ENCODE measurements around the gene FCHSD2.
"Not testable (repeated sequence)": the region's sequence is repeated elsewhere in the genome, so short reads cannot be mapped to it uniquely, and the experiment has no call there.

Gene FCHSD2

DNA sequence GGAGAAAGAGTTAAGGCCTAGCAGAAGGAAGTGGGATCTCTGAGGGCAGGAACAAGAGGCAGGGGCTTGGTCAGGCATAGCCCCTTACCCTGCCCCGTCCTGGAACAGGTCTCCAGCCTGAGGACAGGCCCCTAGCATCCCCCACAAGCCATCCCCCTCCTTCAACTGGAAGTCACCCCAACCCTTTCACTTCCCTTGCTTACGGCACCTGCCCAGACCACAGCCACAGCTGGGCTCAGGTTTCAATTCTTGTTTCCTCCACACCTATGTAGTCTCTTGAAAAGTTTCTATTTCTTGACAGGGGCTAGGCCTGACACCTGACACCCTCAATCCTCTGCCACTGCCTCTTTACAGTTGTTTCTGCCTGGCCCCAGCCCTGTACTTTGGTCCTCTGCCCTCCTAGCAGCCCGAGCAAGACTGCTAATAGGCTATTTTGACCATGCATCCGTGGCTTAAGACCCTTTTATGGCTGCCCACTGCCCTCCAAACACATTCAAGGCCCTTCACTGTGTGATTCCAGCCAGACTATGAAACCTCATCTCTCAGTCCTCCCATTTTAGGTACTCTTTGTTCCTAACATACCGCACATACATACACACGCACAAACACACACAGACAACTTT lies 10.9 kb upstream of the FCHSD2 start:
- DNase-seq (ENCODE audit: extremely low spot score, insufficient read length, low read depth) (no peak), FAIRE-seq (peak; percentile 96)

DNA sequence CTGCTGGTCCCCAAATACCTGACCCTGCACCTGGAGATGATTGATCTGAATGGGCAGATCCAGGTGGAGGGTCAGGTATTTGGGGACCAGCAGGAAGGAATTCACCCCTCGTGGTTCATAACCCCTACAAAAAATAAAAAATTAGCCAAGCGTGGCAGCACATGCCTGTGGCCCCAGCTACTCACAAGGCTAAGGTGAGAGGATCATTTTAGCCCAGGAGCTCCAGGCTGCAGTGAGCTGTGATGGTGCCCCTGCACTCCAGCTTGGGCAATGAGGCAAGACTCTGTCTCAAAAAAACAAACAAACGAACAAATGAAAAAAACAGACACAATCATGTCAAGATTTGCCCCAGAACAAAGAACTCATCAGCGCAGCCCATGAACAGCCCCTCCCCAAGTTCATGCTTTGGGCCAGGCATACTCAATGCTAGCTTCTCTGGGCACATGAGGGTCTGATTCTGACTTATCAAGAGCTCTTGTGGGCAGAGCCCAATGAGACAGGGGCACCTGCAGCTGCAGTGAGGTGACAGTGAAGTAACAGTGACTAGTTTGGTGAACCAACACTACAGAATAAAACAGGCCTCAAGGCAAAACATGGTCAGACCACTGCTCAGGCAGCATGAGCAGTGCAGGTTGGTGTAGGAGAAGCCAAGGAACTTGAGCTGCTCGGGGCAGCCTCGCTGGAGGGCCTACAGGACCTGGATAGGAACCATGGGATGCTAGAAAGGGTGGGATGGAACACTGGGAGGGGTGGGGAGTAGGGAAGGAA lies 10.2 kb upstream of the FCHSD2 start:
- no peak for DNase-seq (ENCODE audit: extremely low spot score, insufficient read length, low read depth)
- no peak for FAIRE-seq

DNA sequence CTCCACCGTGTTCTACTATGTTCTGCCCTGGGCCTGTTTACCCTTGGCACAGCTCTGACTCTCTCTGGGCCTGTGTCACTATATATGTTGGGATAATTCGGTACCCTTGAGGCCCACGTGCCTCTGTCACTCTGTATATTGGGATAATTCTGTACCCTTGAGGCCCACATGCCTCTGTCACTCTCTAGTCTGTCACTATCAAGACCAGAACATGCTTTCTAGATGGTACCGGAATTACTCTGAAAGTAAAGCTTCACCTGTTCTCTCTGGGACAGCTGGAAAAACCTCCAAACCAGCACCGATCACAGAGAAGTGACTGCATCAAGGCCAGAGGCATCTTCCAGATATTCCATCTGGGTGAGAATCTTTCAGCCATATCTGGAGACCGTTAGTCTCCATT lies 9.3 kb upstream of the FCHSD2 start:
- no peak for DNase-seq (ENCODE audit: extremely low spot score, insufficient read length, low read depth)
- no peak for FAIRE-seq

DNA sequence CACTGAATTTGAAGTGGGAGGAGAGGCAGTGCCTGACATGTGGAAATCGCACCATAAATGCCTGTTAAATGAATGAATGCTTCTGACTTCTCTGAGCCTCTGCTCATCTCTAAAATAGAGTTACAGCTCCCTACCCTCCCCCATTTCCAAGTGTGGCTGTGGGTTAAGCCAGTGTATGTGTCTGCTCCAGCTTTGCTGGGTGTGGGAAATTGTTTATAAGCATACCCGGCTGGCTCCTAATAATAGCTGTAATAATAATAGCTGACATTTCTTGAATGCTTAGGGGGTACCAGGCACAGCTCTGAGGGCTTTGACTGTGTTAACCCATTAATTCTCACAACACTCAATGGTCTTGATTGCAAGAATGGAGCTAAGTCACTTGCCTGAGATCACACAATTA lies 7.0 kb upstream of the FCHSD2 start:
- FAIRE-seq (no peak), DNase-seq (ENCODE audit: extremely low spot score, insufficient read length, low read depth) (no peak)

DNA sequence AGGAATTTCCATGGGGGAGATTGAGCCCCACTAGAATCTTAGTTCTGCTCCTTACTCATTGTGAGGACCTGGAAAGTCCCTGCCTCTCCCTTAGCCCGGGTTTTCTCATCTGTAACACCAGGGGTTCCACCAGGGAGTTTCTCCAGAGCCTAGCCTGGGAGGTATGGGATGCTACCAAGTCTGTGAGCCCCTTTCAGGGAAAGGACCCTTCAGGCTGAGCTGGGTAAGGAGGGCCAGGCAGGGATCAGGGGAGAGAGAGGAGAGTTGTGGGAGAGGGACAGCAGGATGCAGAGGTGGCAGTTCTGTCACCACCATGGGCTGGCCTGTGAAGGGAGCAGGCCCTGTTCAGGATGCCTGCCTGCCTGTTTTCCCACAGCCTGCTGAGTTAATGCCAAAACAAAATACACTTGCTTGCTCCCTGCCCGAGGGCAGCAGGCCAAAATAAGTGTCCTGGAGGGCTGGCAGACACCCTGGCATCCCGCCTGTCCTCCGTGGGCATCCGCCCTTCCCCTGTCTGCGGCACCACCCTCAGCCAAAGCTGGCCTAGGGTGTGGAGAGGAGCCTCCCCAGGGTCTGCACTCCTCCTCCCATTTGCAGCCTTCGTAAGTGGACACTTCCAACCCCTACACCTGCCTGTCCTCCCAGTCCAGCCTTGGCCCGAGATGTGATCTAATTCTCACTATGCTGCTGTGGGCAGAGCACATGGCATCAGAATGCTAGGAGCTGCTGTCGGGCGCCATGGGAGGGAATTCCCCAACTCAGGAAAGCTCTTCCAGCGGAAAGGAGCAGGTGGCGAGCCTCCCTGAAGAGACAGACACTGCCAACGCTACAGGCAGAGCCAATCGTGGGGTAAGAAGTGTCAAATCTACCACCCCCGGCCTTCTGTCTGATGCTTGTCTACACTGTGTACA lies 5.9 kb upstream of the FCHSD2 start:
- peak; percentile 60 for FAIRE-seq
- DNase-seq (ENCODE audit: extremely low spot score, insufficient read length, low read depth) = no peak

DNA sequence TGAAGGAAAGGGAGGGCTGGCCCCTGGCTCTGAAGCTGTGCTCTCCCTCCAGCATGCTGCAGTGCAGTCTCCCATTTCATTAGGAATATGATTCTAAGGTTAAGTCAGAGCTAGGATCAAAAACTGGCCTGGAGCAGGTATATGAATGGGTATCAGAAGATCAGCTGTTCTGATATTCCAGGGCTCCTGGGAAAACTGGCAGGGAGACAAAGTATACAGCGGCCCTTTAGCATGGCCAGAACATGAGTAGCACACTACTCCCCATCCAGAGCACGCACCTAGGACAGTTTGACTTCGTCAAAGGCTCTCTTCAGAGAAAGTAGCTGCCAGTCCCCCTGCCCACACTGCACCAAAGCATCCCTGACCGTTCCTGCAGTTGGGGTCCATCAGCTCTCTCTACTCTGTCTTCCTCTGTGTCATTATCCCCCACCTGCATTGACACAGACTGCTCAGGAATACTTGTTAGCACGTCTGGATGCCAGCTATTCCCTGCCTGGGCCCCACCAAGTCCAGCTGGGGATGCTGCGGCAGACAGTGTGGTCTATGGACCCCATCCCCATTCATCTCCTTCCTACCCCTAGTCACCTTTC lies 4.0 kb upstream of the FCHSD2 start:
- no peak for FAIRE-seq
- DNase-seq (ENCODE audit: extremely low spot score, insufficient read length, low read depth) = no peak

DNA sequence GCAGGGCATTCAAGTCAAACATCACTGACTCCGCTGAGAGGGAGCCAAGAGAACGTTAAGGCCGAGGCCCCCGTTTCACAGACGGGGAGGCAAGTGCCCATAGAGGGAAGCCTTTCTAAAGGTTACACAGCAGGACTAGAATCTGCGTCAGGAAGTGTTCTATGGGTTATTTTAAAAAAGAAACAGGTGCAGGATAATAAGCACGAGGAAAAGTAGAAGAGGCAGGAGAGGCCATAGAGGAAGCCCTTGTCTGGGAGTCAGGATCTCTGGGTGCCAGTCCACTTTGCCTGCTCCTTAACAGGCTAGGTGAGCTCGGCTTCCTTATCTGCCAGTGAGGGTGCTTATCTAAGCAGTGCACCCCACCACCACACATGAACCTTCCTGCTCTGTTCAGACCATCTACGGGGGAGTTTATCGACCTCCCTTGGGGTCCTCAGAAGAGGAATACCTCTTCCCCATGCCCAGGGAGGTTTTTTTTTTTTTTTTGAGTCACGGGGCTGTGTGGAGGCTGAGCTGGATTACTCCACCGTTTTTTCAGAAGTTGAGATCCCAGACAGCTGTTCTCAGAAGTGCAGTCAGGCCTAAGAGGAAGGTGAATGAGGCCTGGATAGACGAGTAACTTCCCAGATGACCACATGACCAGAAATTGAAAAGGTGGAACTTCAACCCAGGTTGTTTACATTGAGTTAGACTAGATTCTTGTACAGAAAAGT lies 1.2 kb upstream of the FCHSD2 start:
- DNase-seq (ENCODE audit: extremely low spot score, insufficient read length, low read depth) (no peak), FAIRE-seq (peak; percentile 24)

DNA sequence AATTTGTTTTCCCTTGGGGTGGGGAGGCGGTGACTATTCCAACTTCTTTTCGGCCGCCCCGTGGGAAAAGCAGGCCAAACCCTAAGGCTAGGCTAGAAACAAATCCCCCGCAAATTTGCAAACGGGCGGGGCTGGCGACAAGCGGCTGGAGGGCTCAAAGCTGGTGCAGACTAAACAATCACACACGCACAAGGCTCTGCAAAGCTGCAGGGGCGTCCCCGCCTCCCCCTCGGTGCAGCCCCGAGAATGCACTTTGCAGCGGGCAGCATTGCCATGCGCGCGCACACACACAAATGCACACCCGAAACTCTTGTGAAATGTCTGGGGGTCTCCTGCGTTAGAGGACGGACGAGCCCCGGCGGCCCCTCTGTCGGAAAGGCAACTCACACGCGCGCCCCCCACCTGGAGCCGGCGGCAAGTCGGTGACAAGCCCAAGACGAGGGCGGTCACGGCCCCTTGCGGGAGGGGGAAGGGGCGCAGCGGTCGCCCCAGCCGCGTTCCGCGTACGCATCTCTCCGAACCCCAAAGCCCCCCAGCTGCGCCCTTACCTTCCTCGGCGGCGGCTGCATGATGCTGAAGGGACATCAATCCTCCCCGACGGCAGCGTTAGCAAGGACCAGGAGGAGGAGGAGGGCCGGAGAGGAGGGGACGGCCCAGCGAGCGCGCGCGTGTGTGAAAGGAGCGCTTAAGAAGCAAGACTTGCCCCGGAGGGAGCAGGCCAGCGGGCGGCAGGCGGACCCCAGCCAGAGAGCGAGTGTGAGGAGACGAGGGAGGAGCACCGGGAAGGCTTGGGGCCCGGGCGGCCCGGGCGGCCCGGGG lies 600 bp downstream of the FCHSD2 start:
- DNase-seq (ENCODE audit: extremely low spot score, insufficient read length, low read depth) = no peak
- FAIRE-seq = no peak

DNA sequence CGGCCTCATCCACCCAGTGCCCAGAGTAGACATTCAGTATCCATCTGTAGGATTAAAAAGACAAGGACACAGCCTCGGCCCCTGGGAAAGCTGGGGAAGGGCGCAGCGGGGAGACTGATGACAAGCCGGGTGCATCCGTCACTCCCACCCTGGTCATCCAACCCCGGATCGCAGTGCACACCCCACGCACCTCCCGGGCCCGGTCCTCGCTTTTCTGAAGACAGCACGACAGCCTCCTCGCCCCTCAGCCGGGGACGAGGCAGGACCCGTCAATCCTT lies 1.1 kb downstream of the FCHSD2 start:
- FAIRE-seq = no peak
- DNase-seq (ENCODE audit: extremely low spot score, insufficient read length, low read depth) = no peak

DNA sequence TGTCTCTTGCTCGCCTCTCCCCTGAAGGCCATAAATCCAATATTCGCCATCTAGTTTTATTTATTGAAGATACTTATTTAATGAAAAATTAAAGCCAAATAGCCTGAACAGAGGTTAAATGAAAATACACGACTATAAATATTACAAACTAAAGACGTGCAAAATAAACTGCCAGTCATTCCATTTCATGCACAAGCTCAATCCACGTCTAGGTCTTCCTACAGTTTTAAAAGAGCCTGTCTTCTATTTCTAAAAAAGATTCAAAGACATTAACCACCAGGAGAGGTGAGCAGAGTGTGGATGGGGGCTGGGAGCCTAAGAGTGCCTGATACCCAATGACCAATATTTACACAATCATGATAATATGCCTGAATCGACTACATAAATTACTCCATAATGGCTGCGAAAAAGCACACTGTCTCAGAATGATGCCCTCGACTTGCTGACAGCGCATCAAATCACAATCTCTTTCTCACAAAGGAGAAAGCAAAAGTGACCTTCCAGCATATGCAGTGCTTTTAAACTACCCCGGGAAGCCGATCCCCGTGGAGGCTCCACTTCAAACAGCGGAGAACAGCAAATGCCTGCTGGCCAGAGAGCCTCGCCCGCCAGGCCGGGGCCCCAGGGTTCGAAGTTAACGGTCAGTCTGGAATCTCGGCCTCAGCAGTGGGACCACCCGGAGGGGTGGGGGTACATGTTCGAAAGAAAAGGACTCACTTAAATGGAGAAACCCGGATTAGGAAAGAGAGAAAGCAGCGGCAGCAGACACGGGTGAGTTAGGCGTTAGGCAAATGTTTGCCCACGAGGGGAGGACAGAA lies 1.7 kb downstream of the FCHSD2 start:
- FAIRE-seq = peak; percentile 26

DNA sequence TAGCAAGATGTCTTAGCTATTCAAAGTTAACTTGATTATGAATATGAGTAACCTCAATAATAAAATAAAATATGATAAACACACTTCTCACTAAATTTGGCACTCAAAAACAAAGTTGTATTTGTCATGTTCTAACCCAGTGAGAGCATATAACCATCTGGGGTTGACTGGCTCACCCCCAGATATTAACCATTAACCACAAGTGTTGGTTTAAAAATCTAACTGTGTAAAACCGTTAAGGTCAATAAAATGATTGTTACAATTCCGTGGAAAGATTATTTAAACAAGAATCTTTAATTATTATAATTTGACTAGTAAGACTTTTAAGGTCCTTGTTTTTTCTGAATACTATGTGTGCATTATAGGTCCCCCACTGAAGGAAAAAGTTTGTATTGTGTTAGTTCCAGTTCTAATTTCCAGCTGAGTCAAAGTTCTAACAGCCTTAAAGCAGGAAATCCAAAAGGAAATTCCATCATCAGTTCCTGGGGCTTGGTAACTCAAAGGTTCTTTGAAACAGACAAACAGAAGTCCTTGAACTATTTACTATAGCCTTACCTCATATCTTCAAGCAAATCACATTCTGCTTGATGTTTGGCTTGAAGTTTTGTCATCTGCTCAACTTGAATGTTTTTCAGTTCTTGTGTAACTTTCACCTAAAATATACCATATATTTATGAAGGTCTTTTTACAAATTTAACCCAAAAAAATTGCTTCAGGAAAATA lies 2.5 kb downstream of the FCHSD2 start:
- DNase-seq (ENCODE audit: extremely low spot score, insufficient read length, low read depth) (no peak), FAIRE-seq (no peak)

More for the DNA sequence above, 1.7 kb downstream of the FCHSD2 start:
- no peak for DNase-seq (ENCODE audit: extremely low spot score, insufficient read length, low read depth)

DNA sequence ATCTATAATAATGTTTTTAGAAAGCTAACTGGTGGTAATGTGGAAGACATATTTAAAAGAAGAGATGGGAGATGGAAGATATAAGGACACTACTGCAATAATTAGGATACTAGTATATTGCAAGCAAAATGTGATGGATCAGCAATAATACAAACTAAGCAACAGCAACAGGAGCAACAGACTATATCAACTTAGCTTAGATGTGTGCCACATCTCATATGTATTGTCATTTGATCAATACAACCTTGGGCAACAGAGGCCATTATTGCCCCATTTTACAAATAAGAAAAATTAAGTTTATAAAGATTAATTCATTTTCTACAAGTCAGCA lies 4.2 kb downstream of the FCHSD2 start:
- FAIRE-seq (no peak), DNase-seq (ENCODE audit: extremely low spot score, insufficient read length, low read depth) (no peak)

DNA sequence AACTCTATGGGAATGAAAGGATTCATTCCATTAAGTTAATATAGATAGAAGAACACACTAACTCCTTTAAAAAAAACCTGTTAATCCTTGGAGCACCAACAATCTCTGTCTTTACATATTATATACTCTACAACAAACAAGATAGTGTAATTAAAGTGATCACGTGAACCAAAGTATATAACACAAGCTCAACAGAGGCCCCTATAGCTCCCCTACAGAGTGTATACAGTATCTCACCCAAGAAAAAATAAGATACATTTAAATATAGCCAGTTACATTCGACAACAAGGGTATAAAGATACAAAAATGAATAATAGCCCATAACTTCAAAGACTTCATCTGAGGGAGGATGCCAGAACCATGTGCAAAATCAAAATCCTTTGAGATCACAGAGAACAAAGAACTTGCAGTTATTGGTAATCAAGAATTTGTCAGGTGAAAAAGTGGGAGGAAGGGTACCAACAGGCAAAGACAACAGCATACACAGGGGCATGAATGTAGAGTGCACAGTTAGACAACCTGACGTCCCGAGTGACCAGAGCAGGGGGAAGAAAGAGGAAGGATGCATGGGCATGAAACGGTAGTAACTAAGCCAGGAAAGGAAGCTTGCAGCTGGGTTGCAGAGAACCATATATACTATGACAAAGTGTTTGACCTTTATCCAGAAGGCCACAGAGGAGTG lies 4.7 kb downstream of the FCHSD2 start:
- DNase-seq (ENCODE audit: extremely low spot score, insufficient read length, low read depth) = no peak
- no peak for FAIRE-seq

DNA sequence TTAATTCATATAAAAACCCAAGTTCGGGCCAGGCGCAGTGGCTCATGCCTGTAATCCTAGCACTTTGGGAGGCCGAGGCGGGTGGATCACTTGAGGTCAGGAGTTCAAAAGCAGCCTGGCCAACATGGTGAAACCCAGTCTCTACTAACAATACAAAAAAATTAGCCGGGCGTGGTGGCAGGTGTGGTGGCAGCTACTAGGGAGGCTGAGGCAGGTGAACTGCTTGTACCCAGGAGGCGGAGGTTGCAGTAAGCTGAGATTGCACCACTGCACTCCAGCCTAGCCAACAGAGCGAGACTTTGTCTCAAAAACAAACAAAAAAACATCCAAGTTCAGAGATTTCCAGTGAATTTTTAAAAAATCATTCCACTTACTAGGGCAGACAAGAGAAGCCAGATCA lies 5.4 kb downstream of the FCHSD2 start:
- DNase-seq (ENCODE audit: extremely low spot score, insufficient read length, low read depth); FAIRE-seq: not testable (repeated sequence)

DNA sequence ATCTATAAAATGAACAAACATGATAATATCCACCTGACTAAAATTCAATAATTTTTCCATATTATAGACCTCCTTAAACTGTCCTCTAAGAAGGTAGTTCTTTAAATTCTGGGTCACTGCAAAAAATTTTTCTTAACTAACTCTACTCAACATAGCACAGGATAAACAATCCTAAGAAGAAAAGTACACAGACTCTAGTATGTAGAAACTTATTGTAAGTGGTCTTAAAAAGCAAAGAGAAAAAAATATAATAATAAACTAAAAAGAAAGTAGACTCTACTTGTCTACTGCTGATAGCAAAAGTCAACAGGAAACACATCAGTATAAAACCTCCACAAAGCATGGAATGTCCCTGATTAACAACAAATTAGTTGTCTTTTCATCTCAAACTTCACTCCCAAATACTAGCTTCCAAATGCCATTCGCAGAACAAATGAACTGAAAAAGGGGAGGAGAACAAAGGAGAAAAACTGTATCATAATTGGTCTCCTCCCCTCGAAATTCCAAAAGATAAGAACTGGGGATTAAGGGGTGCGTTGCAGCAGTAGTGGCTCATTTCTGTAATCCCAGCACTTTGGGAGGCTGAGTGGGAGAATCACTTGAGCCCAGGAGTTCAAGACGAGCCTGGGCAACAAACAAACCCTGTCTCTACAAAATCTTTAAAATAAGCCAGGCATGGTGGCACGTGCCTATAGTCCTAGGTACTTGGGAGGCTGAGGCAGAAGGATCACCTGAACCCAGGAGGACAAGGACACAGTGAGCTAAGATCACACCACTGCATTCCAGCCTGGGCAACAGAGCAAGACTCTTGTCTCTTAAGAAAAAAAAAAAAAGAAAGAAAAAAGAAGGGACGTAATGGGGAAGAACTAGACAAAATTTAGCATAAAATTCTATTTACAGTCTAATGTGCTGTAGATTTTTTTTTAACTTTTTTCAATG lies 6.5 kb downstream of the FCHSD2 start:
- DNase-seq (ENCODE audit: extremely low spot score, insufficient read length, low read depth) = no peak
- no peak for FAIRE-seq

DNA sequence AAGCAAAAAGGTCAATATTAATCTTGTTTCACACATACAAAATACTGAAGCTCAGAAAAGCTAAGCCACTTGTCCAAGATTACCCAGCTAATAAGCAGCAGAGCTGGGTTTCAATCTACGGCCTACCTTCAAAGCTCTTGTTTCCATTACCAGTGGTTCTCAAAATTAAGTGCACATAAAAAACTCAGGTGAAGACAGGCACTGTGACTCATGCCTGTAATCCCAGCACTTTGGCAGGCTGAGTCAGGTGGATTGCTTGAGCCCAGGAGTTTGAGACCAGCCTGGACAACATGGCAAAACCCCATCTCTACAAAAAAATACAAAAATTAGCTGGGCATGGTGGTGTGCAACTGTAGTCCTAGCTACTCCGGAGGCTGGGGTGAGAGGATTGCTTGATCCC lies 9.8 kb downstream of the FCHSD2 start:
- DNase-seq (ENCODE audit: extremely low spot score, insufficient read length, low read depth); FAIRE-seq: not testable (repeated sequence)

All from GM18507 (cell line).